LNCaP clone FGC (cell line): ENCODE measurements around the gene ATP2A2.

Experiments
- DNase-seq: peaks from one replicate; pipeline ENCODE4 v3.0.0-alpha.2; 2011; ENCODE audit warnings: low read depth
- H3K4me3 ChIP-seq: 2 replicates; pipeline ENCODE4 v1.5.1; 2011; ENCODE audit warnings: mild to moderate bottlenecking, low read depth, low read length, control low read depth
- TF ChIP-seq, protein P1 (sequence below): IDR thresholded peaks from 2 replicates; pipeline ENCODE4 v1.5.1; 2012; ENCODE audit warnings: mild to moderate bottlenecking; ENCODE audit not compliant: control insufficient read depth, insufficient read depth; ENCODE audit errors: extremely low read depth

Gene ATP2A2

DNA sequence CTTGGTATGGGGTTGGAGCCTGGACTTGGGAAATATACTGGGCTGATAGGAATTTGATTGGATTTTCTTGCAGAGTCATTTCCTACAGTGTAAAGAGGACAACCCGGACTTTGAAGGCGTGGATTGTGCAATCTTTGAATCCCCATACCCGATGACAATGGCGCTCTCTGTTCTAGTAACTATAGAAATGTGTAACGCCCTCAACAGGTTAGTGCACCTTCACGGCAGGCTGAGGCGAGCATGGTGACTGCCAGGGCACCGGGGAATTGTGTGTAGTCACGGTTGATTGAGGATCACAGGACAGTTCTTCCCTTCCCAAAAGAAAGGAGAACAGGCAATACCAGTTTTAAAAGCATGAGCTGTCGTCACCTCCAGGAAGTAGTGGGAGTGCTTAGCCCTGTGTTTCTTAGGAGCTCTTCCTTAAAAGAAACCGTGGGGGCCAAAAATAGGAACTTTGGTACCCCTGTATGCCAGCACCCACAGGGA is 64.2 kb downstream of the ATP2A2 start:
- peak; percentile 97 for DNase-seq
- TF ChIP-seq, protein P1, sequence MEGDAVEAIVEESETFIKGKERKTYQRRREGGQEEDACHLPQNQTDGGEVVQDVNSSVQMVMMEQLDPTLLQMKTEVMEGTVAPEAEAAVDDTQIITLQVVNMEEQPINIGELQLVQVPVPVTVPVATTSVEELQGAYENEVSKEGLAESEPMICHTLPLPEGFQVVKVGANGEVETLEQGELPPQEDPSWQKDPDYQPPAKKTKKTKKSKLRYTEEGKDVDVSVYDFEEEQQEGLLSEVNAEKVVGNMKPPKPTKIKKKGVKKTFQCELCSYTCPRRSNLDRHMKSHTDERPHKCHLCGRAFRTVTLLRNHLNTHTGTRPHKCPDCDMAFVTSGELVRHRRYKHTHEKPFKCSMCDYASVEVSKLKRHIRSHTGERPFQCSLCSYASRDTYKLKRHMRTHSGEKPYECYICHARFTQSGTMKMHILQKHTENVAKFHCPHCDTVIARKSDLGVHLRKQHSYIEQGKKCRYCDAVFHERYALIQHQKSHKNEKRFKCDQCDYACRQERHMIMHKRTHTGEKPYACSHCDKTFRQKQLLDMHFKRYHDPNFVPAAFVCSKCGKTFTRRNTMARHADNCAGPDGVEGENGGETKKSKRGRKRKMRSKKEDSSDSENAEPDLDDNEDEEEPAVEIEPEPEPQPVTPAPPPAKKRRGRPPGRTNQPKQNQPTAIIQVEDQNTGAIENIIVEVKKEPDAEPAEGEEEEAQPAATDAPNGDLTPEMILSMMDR, result peak; percentile 18; the same call in 1 of the 2 replicates
- peak overlapping the region; percentile 23; the same call in 1 of the 2 replicates for H3K4me3 ChIP-seq

DNA sequence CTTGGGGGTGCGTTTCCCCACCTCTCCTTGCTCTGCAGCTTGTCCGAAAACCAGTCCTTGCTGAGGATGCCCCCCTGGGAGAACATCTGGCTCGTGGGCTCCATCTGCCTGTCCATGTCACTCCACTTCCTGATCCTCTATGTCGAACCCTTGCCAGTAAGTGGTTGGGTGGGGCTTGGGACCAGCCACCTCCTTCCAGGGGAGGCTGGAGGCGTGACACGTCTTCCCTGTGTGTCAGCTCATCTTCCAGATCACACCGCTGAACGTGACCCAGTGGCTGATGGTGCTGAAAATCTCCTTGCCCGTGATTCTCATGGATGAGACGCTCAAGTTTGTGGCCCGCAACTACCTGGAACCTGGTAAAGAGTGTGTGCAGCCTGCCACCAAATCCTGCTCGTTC is 64.9 kb downstream of the ATP2A2 start:
- no peak for DNase-seq
- TF ChIP-seq, protein P1, result no peak
- H3K4me3 ChIP-seq, result no peak overlapping the region

DNA sequence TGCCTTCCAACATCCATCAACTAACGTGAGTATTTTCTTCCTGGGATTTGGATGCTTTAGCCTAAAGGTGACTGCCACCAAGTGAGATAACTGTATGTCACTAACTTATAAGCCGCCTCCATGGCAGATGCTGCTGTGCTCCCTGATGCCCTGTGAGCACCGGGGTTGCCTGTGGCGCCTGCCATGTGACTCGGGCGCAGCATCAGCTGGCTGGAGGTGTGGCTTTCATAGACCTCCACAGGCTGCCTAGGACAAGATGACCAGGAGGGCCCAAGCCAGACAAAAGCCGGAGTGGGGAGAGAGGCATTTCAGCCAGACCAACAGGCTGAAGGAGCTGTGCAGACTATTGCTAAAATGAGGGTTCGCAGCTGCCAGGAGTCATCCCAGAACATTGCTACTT is 66.7 kb downstream of the ATP2A2 start:
- H3K4me3 ChIP-seq, result no peak overlapping the region
- TF ChIP-seq, protein P1, result no peak
- DNase-seq, result no peak

- no peak for DNase-seq
- no peak overlapping the region for H3K4me3 ChIP-seq
- TF ChIP-seq, protein P1, result no peak
Measured at GRCh38 chr12:110348431-110349059, 67.5 kb downstream of the ATP2A2 start.

DNA sequence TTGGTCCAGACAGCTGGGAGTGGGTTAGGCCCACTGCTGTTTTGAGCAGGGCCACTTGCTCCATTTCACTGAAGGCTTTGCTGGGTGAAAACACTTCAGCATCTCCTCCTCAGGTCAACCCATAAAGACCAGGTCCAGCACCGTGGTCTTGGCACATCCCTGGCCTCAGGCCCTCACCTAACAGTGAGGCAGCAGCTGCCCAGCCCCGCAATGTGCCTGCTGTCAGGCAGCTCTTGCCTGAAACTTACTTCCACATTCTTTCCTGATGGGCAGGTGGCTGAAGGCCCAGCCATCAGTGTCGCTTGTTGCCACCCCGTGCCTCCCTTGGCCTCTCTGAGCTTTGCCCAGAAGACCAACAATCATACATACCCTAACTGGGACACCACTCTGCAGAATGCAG is 68.0 kb downstream of the ATP2A2 start:
- no peak overlapping the region for H3K4me3 ChIP-seq
- TF ChIP-seq, protein P1, result no peak
- no peak for DNase-seq

GRCh38 chr12:110349514-110350151 is 68.6 kb downstream of the ATP2A2 start:
- DNase-seq, result no peak
- TF ChIP-seq, protein P1, result no peak
- no peak overlapping the region for H3K4me3 ChIP-seq
